HCT116 (cell line): ENCODE data around the gene CCDC201.

Experiments used
- ATF3 ChIP-seq: IDR thresholded peaks from 2 replicates; pipeline ENCODE4 v1.6.1; 2012
- CEBPB ChIP-seq: IDR thresholded peaks from 2 replicates; pipeline ENCODE4 v1.6.1; 2012; ENCODE audit warnings: low read depth
- CTCF ChIP-seq, 3 experiments: fragments of 200-600 bp in 1 of 3; sonication (generic) in 1 of 3; IDR thresholded peaks in 2 of 3; conservative IDR thresholded peaks in 1 of 3; 2 replicates each; pipeline ENCODE4 v1.5.1; 2012 to 2017; ENCODE audit warnings: low read depth in 2 of 3, low read length in 2 of 3, antibody characterized with exemption in 1 of 3, borderline replicate concordance in 1 of 3, control low read depth in 1 of 3, mild to moderate bottlenecking in 1 of 3, mixed read lengths in 1 of 3, mixed run types in 1 of 3, moderate library complexity in 1 of 3; ENCODE audit not compliant: insufficient read depth in 1 of 3
- EGR1 ChIP-seq: IDR thresholded peaks from 2 replicates; pipeline ENCODE4 v1.6.1; 2012; ENCODE audit warnings: low read depth
- EZH2 ChIP-seq: fragments of 200-600 bp; sonication (generic); IDR thresholded peaks from 2 replicates; pipeline ENCODE4 v1.6.1; 2017; ENCODE audit warnings: antibody characterized with exemption, mixed run types
- EZH2phosphoT487 ChIP-seq: fragments of 200-600 bp; IDR thresholded peaks from 2 replicates; pipeline ENCODE4 v1.6.1; 2018; ENCODE audit warnings: antibody characterized with exemption, borderline replicate concordance
- POLR2A ChIP-seq: IDR thresholded peaks from 2 replicates; pipeline ENCODE4 v1.7.0; 2011; ENCODE audit warnings: borderline replicate concordance; ENCODE audit not compliant: insufficient read depth, insufficient read length; ENCODE audit errors: extremely low read depth
- POLR2AphosphoS5 ChIP-seq: IDR thresholded peaks from 2 replicates; pipeline ENCODE4 v1.6.1; 2011; ENCODE audit warnings: mild to moderate bottlenecking, low read depth, low read length, moderate library complexity
- REST ChIP-seq: IDR thresholded peaks from 2 replicates; pipeline ENCODE4 v1.6.1; 2012; ENCODE audit warnings: low read depth
- SIN3A ChIP-seq: IDR thresholded peaks from 2 replicates; pipeline ENCODE4 v1.6.1; 2012; ENCODE audit warnings: low read depth
- TCF7L2 ChIP-seq: IDR thresholded peaks from 2 replicates; pipeline ENCODE4 v1.7.0; 2011; ENCODE audit warnings: borderline replicate concordance, inconsistent platforms; ENCODE audit not compliant: insufficient read depth, insufficient read length; ENCODE audit errors: extremely low read depth
- ZNF274 ChIP-seq: fragments of 200-500 bp; sonication (Bioruptor generic); IDR thresholded peaks from 2 replicates; pipeline ENCODE4 v1.6.1; 2014; ENCODE audit warnings: mild to moderate bottlenecking, low read depth, low read length, inconsistent platforms

GRCh38 chr7:45918556-45918955 lies 45.7 kb upstream of the CCDC201 start:
- TF ChIP-seq SIN3A (no peak), CTCF (IDR thresholded peaks at IDR 0.05 in 2 of 3, conservative IDR thresholded peaks at IDR 0.05 in 1 of 3; ENCODE audit: borderline replicate concordance in 1 of 3, insufficient read depth in 1 of 3, low read depth in 2 of 3, low read length in 2 of 3) (no peak), EGR1 (no peak), EZH2 (no peak), POLR2A (no peak), REST (no peak), POLR2AphosphoS5 (no peak), CEBPB (no peak), ATF3 (no peak), TCF7L2 (no peak), EZH2phosphoT487 (no peak), ZNF274 (no peak)
